Trophoblast cell (in vitro differentiated cells and primary cell): ENCODE measurements around the gene HPSE2.

Experiments
- DNase-seq, 2 donors: peaks; one replicate each; pipeline ENCODE4 v3.0.0-alpha.2; 2016
- H2AFZ ChIP-seq: 2 replicates; pipeline ENCODE4 v1.6.1; 2013; ENCODE audit warnings: low read length, moderate library complexity, mild to moderate bottlenecking; ENCODE audit not compliant: insufficient read depth, poor library complexity
- H2AK5ac ChIP-seq: 2 replicates; pipeline ENCODE4 v1.6.1; 2013; ENCODE audit warnings: mild to moderate bottlenecking, low read length
- H2BK120ac ChIP-seq: 2 replicates; pipeline ENCODE4 v1.6.1; 2013; ENCODE audit warnings: low read length, mild to moderate bottlenecking, moderate library complexity; ENCODE audit not compliant: insufficient read depth, poor library complexity
- H2BK12ac ChIP-seq: 2 replicates; pipeline ENCODE4 v1.6.1; 2013; ENCODE audit warnings: mild to moderate bottlenecking, low read length, moderate library complexity
- H2BK5ac ChIP-seq: 2 replicates; pipeline ENCODE4 v1.6.1; 2013; ENCODE audit warnings: low read length, low read depth, moderate library complexity, mild to moderate bottlenecking; ENCODE audit not compliant: poor library complexity
- H3K14ac ChIP-seq: 2 replicates; pipeline ENCODE4 v1.6.1; 2013; ENCODE audit warnings: mild to moderate bottlenecking, low read length
- H3K18ac ChIP-seq: 2 replicates; pipeline ENCODE4 v1.6.1; 2013; ENCODE audit warnings: mild to moderate bottlenecking, low read length
- H3K23ac ChIP-seq: 2 replicates; pipeline ENCODE4 v1.6.1; 2013; ENCODE audit warnings: low read length
- H3K27ac ChIP-seq: 2 replicates; pipeline ENCODE4 v1.5.1; 2013; ENCODE audit warnings: low read depth, mild to moderate bottlenecking, inconsistent platforms, low read length, moderate library complexity
- H3K27me3 ChIP-seq: 2 replicates; pipeline ENCODE4 v1.6.1; 2013; ENCODE audit warnings: inconsistent platforms, mild to moderate bottlenecking, low read length, moderate library complexity; ENCODE audit not compliant: insufficient read depth
- H3K36me3 ChIP-seq, 2 experiments: 1 replicate in 1 of 2; 2 replicates in 1 of 2; pipeline ENCODE4 v1.6.1; 2013; ENCODE audit warnings: low read length in 2 of 2, mild to moderate bottlenecking in 2 of 2, moderate library complexity in 1 of 2; ENCODE audit not compliant: insufficient read depth in 2 of 2, control insufficient read depth in 1 of 2
- H3K4ac ChIP-seq: 2 replicates; pipeline ENCODE4 v1.6.1; 2013; ENCODE audit warnings: low read depth, mild to moderate bottlenecking, low read length, moderate library complexity
- H3K4me1 ChIP-seq, 2 experiments: 1 replicate in 1 of 2; 2 replicates in 1 of 2; pipeline ENCODE4 v1.6.1; 2013; ENCODE audit warnings: low read length in 2 of 2, mild to moderate bottlenecking in 2 of 2, moderate library complexity in 1 of 2; ENCODE audit not compliant: insufficient read depth in 2 of 2, control insufficient read depth in 1 of 2
- H3K4me2 ChIP-seq: 2 replicates; pipeline ENCODE4 v1.6.1; 2013; ENCODE audit warnings: inconsistent platforms, mild to moderate bottlenecking, low read length, moderate library complexity
- H3K4me3 ChIP-seq: 2 replicates; pipeline ENCODE4 v1.5.1; 2013; ENCODE audit warnings: mild to moderate bottlenecking, low read depth, low read length, inconsistent platforms
- H3K79me1 ChIP-seq: one replicate; pipeline ENCODE4 v1.6.1; 2013; ENCODE audit warnings: low read length
- H3K79me2 ChIP-seq: 2 replicates; pipeline ENCODE4 v1.6.1; 2013; ENCODE audit warnings: low read length, mild to moderate bottlenecking; ENCODE audit not compliant: control insufficient read depth, insufficient read depth, poor library complexity
- H3K9ac ChIP-seq: 2 replicates; pipeline ENCODE4 v1.6.1; 2013; ENCODE audit warnings: mild to moderate bottlenecking, low read length
- H3K9me3 ChIP-seq: 2 replicates; pipeline ENCODE4 v1.6.1; 2013; ENCODE audit warnings: low read depth, mild to moderate bottlenecking, control low read depth, inconsistent platforms, low read length; ENCODE audit not compliant: insufficient read depth
- H4K12ac ChIP-seq: 2 replicates; pipeline ENCODE4 v1.6.1; 2013; ENCODE audit warnings: low read depth, mild to moderate bottlenecking, low read length, moderate library complexity
- H4K8ac ChIP-seq: 2 replicates; pipeline ENCODE4 v1.6.1; 2013; ENCODE audit warnings: low read depth, mild to moderate bottlenecking, low read length, moderate library complexity
- H4K91ac ChIP-seq: one replicate; pipeline ENCODE4 v1.6.1; 2013; ENCODE audit warnings: low read depth, mild to moderate bottlenecking, low read length, moderate library complexity
- WGBS: extraction: QIAGEN DNeasy Blood & Tissue Kit; methylation state at CpG from one replicate; pipeline ENCODE4 v1.1.7; 2013; ENCODE audit warnings: missing lambda C conversion rate; ENCODE audit not compliant: insufficient read length, insufficient coverage; ENCODE audit errors: extremely low coverage; 5-methylcytosine and 5-hydroxymethylcytosine counted together

HPSE2 gene

DNA sequence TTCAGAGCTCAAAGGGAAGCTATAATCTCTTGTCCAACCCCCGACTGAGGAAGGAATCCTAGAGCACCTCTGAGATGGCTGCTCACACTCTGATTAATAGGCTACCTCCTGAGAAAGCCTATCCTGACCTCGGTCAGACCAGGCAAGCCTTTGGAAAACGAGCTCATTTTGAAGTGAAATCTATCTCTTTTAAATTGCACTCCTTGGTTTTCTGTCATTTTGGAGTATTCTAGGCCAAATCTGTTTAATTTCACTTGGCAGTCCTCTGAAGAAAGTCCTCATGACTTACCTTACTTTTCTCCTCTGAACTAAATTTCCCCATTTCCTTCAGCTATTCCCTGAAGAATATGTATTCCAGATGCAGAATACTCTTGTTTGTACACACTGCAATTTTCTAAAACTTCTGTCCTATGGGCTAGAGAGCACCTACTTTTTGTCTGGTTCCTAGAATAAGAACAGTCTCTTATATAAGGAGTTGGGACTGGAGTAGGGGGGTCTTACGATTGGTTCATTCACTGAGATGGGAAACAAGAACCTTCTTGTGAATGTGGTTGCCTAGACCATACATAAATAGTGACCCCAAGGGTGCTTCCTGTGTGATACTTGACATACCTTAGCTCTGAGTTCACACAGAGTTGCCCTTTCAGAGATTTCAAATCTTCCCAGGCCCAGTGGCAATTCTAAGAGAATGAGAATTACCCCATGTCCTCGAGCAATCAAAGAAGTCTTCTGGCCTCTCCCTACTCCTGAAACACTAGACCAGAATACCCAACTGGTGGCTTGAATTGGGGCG, 757.0 kb downstream of the HPSE2 start:
- no peak overlapping the region for H3K4me3 ChIP-seq
- no peak overlapping the region for H3K27ac ChIP-seq
- H2BK5ac ChIP-seq, result no peak overlapping the region
- no peaks in the 10 kb centered on the region for H3K27me3 ChIP-seq
- H3K4ac ChIP-seq, result no peak overlapping the region
- H3K36me3 ChIP-seq, result no peaks in the 10 kb centered on the region
- H4K8ac ChIP-seq, result peak overlapping the region; percentile 16
- H3K4me1 ChIP-seq, result peaks cover 5% of the 10 kb centered on the region in 2 experiments
- no peak overlapping the region for H3K9ac ChIP-seq
- peak overlapping the region; percentile 9 for H2BK12ac ChIP-seq
- H4K12ac ChIP-seq, result no peak overlapping the region
- no peak overlapping the region for H2BK120ac ChIP-seq
- H3K18ac ChIP-seq, result no peak overlapping the region
- no peak overlapping the region for H3K4me2 ChIP-seq
- H4K91ac ChIP-seq, result no peak overlapping the region
- H3K79me2 ChIP-seq, result no peaks in the 10 kb centered on the region
- H3K14ac ChIP-seq, result no peak overlapping the region
- H2AK5ac ChIP-seq, result no peak overlapping the region
- no CpG with 5 or more reads among the region's 6 CpGs for WGBS
- no peaks in the 10 kb centered on the region for H3K9me3 ChIP-seq
- peaks cover 5% of the 10 kb centered on the region for H3K79me1 ChIP-seq
- no peak overlapping the region for H2AFZ ChIP-seq
- DNase-seq, result no peak
- no peak overlapping the region for H3K23ac ChIP-seq

DNA sequence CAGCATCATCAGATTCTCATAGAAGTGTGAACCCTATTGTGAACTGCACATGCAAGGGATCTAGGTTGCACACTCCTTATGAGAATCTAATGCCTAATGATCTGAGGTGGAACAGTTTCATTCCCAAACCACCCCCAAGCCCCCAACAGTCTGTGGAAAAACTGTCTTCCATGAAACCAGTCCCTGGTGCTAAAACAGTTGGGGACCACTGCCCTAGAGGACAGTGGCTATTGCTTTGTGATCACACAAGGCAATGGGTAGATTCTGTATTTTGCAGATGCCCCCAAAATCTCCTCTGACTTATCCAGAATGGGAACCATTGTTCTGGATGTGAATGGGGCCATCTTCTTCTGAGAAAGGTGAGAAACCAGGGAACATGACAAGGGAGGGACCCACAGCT, 757.8 kb downstream of the HPSE2 start:
- no peak overlapping the region for H2BK5ac ChIP-seq
- H3K18ac ChIP-seq, result no peak overlapping the region
- no peak overlapping the region for H2AFZ ChIP-seq
- H3K36me3 ChIP-seq, result no peaks in the 10 kb centered on the region
- no peaks in the 10 kb centered on the region for H3K79me2 ChIP-seq
- no peak overlapping the region for H3K9ac ChIP-seq
- no peak overlapping the region for H3K27ac ChIP-seq
- peaks cover 5% of the 10 kb centered on the region in 2 experiments for H3K4me1 ChIP-seq
- no peak overlapping the region for H2BK12ac ChIP-seq
- H4K91ac ChIP-seq, result no peak overlapping the region
- no peak overlapping the region for H3K14ac ChIP-seq
- H2AK5ac ChIP-seq, result no peak overlapping the region
- no peaks in the 10 kb centered on the region for H3K27me3 ChIP-seq
- H2BK120ac ChIP-seq, result no peak overlapping the region
- no peak overlapping the region for H3K4me2 ChIP-seq
- no peaks in the 10 kb centered on the region for H3K9me3 ChIP-seq
- DNase-seq, result no peak
- H3K79me1 ChIP-seq, result peaks cover 5% of the 10 kb centered on the region
- no peak overlapping the region for H4K12ac ChIP-seq
- no peak overlapping the region for H4K8ac ChIP-seq
- no peak overlapping the region for H3K23ac ChIP-seq
- no peak overlapping the region for H3K4me3 ChIP-seq
- no peak overlapping the region for H3K4ac ChIP-seq

DNA sequence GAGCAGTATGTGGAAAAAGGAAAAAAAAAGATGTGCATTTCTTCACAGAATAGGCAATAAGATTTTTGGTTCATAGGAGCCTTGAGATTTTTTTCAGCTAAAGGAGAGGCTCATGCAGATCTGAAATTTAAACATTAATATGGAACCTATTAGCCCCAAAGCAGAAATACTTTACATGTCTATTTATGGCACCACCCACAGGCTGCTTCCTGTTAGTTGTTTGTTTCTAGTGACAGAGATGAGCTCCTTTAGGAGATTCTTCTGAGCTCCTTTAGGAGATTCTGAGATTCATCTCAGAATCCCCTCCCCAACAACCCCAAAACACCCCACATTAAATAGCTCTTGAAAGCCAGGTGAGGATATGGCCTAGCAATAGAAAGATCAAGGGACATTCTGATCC, 761.0 kb downstream of the HPSE2 start:
- no peak overlapping the region for H3K14ac ChIP-seq
- no peak overlapping the region for H3K4ac ChIP-seq
- H4K8ac ChIP-seq, result no peak overlapping the region
- no peak overlapping the region for H2AK5ac ChIP-seq
- DNase-seq, result no peak
- no peak overlapping the region for H3K23ac ChIP-seq
- no peak overlapping the region for H3K4me2 ChIP-seq
- H2AFZ ChIP-seq, result no peak overlapping the region
- H3K9ac ChIP-seq, result no peak overlapping the region
- H3K4me1 ChIP-seq, result peaks cover 5 to 6% of the 10 kb centered on the region in 2 experiments
- no peaks in the 10 kb centered on the region for H3K36me3 ChIP-seq
- H3K4me3 ChIP-seq, result no peak overlapping the region
- H2BK5ac ChIP-seq, result no peak overlapping the region
- no peaks in the 10 kb centered on the region for H3K9me3 ChIP-seq
- H2BK120ac ChIP-seq, result no peak overlapping the region
- H3K79me1 ChIP-seq, result peaks cover 5% of the 10 kb centered on the region
- H3K79me2 ChIP-seq, result no peaks in the 10 kb centered on the region
- no peak overlapping the region for H2BK12ac ChIP-seq
- H3K27ac ChIP-seq, result no peak overlapping the region
- no peak overlapping the region for H3K18ac ChIP-seq
- no peak overlapping the region for H4K12ac ChIP-seq
- H3K27me3 ChIP-seq, result no peaks in the 10 kb centered on the region
- no peak overlapping the region for H4K91ac ChIP-seq

DNA sequence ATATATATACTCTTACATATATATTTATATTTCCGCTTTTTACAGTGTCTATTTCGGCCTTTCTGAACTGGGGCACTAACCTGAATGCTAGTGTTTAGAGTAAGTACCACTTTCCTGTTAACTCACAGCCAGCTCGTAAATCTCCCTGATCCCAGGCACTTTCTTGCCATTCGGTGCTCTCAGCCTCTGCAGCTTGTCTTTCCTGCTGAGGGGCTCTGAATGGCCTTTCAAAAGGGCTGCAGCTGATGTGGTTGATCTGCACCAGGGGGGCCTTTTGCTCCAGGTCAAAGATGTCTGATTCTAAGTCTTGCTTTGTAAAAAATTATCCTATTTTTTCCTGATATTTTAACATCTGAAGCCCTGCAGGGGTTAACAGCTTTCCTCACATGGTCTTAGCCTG, 763.5 kb downstream of the HPSE2 start:
- Histone ChIP-seq H3K23ac (no peak overlapping the region), H3K4me3 (no peak overlapping the region), H2BK120ac (no peak overlapping the region), H2AK5ac (no peak overlapping the region), H3K36me3 (no peaks in the 10 kb centered on the region), H3K4me1 (peaks cover 0 to 5% of the 10 kb centered on the region in 2 experiments), H2AFZ (no peak overlapping the region), H3K27me3 (no peaks in the 10 kb centered on the region), H3K9ac (no peak overlapping the region), H3K9me3 (no peaks in the 10 kb centered on the region), H3K4ac (no peak overlapping the region), H4K12ac (no peak overlapping the region), H3K4me2 (no peak overlapping the region), H2BK5ac (no peak overlapping the region), H4K8ac (no peak overlapping the region), H3K14ac (no peak overlapping the region), H3K27ac (no peak overlapping the region), H3K79me2 (no peaks in the 10 kb centered on the region), H2BK12ac (no peak overlapping the region), H4K91ac (no peak overlapping the region), H3K18ac (no peak overlapping the region), H3K79me1 (no peaks in the 10 kb centered on the region)
- no peak for DNase-seq
- WGBS, result no CpG with 5 or more reads among the region's 4 CpGs
